Stimulated activated CD4-positive, alpha-beta T cell treated with anti-CD3 and anti-CD28 coated beads, TNF-alpha, amount 100 ng/mL, for 24 hours (primary cell): ENCODE results near the gene PSMD13.
"Not testable (repeated sequence)": the region's sequence is repeated elsewhere in the genome, so short reads cannot be mapped to it uniquely, and the experiment has no call there.

Experiments
- DNase-seq, 3 experiments: peaks; one replicate each; pipeline ENCODE4 v3.0.0-alpha.2; 2020; ENCODE audit warnings: low read depth in 3 of 3

The PSMD13 gene

DNA sequence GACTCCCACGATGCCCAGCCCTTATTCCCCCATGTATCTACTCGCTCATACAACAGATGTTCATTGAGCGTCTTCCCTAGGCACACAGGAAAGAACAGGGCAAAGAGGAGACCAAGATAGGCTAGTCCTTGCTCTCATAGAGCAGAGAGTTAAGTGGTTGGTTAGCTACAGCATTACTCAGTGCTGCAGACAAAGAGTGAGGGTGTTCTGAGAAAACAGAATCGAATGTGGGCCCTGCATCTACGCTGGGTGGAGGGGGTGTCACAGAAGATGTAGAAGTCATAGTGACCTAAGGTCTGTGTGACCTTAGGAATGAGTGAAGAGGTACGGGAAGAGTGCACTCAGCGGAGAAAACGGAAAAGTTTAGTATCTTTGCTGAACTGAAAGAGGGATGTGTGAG is 12.3 kb downstream of the PSMD13 start:
- DNase-seq = no peak

DNA sequence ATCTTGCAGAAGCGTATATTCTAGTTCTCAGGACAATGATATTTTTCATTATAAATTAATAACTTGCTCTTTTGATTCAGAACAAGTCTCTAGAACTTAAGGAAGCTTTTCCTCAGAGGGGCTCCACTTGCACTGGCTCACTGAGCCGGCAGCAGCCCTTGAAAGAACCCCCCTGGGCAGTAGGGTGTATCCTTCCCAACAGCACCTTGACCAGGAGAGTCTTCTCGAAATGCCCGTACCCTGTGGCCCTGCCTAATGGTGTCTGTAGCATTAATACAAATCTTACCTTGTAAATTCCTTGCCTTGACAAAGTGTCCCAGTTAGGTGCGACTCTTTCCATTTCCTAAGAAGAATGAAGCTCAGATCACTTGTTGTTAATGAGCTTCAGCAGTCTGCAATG is 13.5 kb downstream of the PSMD13 start:
- DNase-seq = no peak

DNA sequence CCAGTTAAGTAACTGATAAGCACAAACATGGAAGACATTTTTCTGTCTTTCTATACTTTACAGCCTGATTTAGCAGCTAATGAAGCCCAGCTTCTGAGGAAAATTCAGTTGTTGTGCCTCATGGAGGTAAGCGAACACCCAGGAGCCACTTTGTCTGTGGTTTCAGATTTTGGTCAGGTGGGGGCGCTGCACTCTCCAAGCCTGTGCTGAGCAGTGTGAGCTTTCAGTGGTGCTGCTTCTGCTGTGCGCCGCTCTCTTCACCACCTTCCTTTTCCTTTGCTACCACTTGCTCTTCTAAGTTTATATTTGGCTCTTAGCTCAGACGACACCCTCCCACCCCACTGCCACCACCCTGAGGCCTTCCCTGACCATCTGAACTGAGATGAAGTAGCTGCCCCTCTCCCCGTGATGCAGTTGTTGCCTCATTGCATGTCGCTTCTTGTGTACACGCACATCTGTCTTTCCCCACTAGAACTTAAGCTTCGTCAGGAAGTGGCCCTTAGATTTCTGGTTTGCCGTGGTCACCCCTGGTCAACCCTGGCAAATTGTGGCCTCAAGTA is 14.0 kb downstream of the PSMD13 start:
- peak; percentile 60 to 75 (median 67) for DNase-seq

DNA sequence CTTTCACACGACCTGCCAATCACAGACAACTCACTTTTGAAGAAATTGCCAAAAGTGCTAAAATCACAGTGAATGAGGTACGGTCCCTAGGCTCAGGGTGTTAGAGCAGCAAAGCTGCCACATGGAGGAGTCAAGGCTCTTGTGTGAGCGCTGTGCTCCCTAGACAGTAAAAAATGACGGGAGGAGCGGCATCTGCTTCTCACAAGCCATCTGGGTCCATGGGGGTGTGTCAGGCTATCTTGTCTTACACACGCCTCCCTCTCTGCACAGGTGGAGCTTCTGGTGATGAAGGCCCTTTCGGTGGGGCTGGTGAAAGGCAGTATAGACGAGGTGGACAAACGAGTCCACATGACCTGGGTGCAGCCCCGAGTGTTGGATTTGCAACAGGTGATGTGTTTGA is 14.8 kb downstream of the PSMD13 start:
- DNase-seq = no peak

DNA sequence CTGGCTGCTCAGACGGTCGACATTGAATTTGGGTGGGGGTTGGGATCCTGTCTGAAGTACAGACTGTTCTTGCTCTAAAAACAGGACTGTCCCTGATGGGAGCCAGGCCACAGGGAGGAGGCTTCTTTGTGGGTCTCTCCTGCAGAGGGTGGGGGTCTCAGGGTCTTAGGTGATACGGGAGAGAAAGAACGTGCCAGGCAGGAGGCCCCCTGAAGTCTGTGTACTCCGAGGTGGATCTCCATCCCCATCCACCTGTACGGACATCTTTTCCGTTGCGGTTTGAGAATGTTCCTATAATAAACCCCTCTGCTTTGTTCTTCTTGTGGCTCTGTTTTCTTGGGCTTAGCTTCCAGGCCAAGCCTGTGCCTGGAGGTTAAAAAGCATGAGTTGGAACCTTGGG is 15.9 kb downstream of the PSMD13 start:
- no peak for DNase-seq

DNA sequence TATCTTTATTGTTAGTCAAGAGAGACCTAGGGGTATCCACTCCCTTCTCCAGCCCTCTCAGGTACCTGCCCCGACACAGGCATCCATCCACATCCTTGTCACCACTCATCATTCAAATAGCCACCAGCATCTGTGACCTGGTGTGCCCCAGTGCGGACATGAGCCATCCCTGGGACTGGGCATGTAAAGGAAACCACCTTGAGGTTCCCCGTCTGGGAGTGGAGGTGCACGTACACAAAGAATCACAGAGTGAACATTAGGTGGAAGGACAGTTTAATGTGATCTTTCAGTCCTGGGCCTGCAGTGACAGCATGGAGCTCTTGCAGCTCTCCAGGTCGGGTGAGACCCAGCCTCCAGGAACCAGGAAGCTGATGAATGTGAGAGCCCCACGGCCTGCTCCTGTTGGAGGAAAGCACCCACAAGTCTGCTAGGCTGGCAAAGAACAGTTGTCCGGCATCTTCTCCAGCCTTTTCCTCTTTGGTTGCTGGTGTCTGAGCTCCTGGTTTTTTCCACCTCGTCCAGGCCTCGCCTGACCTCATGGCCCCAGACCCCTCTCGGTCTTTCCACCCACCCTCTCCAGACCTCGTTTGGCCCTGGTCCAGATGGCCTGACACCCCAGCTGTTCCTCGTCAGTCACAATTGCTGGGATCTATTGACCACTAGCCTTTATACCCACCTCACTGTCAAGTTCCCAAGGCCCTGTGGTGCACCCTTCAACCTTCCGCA is 16.5 kb downstream of the PSMD13 start:
- DNase-seq = no peak

DNA sequence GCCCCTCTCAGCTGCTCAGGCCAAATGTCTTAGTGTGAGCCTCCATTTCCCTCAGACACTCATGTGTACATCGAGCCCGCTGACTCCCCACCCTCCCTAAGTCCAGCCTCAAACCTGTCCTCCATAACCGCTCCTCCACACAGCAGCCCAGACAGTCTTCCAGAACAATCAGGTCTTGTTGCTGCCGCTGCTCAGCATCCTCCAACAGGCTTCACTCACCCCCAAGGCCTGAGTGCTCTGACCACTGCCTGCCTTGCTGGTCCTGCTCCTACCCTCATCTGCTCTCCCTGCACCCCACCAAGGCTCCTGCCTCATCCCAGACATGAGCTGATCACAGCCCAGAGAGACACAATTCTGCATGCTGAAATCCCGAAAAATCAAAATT is 17.1 kb downstream of the PSMD13 start:
- no peak for DNase-seq

DNA sequence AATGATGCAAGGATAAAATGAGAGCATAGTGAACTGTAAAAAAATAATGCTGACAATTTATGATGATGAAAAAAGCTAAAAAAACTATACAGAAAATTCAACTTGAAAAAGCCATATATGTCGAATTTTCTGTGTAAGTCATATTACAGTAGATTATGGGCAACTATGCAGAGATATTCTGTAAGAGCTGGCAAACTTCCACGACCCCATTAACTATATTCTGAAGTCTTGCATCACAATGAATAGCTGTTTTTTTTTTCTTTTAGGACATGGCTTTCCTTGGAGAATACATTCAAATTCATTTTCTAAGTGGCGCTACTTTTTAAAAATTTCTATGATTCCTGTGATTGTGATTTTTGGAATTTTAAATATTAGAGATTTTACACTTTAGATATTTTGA is 18.4 kb downstream of the PSMD13 start:
- no peak for DNase-seq

DNA sequence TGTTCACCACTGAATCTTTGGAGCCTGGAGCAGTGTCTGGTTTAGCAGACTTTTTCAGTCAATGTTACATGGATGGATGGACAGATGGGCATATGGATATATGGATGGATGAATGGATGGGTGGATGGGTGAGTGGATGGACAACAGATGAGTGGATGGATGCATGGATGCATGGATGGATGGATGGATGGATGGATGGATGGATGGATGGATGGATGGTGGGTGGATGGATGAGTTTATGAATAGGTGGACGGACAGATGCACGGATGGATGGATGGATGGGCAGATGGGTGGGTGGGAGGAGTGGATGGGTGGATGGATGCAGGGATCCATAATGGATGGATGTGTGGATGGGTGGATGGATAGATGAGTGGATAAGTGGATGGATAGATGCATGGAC is 19.0 kb downstream of the PSMD13 start:
- no peak for DNase-seq

DNA sequence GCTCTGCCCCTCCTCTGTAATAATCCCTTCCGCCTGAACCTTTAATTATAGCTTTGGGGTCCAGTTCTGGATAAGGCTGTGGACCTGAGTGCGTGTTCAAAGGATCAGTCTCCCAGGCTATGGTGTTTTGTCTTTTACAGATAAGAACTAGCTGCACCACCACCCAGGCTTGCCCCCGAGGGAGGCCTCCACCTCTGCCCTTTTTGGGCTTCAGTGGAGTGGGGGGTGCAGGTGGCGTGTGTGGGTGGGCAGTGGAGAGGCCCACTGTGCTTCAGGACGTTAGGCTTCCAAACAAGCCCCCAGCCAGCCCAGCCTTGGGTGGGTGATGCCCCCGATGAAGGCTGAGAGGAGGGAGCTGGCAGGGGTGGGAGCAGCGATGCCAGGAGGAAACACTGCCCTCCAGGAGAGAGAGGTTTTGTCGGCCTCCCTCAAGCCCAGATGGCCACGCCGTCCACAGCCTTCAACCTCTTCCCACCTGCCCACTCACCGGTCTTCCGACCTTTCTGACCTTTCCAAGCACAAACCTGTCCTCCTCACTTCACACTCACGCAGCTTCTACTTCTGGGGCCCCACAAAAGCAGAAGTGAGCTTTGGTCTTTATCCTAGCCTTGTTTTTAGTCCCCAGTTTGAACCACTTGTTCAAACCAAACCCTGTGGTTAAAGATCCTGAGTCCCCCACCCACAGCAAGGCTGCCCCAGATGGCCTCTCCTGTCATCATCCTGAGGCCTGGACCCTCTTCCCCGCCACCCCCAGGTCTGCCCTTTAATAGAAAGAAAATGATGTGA is 20.4 kb downstream of the PSMD13 start:
- DNase-seq = no peak

DNA sequence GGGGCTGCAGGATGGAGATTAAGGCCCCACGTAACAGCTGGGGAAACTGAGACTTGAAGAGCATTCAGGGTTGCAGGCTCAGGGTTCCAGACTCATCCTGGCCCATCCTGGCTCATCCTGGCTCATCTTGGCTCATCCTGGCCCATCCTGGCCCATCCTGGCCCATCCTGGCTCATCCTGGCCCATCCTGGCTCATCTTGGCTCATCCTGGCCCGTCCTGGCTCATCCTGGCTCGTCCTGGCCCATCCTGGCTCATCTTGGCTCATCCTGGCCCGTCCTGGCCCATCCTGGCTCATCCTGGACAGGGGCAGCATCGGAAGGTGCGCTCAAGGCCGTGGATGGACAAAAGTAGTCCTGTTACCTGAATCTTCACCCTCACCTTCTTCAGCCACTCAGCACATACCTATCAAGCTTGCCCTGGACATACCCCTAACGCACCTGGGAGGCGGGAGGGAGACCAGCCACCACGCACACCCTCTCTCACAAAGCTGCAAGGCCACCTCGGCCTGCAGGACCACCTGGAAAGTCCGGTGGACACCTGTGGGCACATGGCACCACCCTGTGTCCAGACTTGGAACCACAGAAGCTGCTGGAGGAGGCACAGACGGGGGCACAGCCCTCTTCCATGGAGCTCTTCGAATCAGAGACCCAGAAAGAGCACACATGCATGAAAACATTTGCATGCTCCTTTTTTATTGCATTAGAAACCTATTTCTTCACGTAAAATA is 21.2 kb downstream of the PSMD13 start:
- DNase-seq = no peak

DNA sequence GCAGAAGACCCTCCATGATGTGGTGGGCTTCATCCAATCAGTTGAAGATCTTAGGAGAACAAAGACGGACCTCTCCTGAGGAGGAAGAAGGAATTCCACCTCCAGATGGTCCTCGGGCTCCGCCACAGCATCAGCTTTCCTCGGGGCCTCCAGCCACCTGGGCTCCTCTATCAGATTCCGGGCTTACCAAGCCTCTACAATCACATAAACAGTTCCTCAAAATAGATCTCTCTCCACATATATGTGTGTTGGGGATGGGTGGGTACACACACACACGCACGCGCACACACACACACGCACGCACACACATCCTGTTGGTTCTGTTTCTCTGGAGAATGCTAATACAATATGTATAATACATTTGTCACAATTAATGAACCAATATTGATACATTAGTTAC is 22.6 kb downstream of the PSMD13 start:
- DNase-seq = no peak

DNA sequence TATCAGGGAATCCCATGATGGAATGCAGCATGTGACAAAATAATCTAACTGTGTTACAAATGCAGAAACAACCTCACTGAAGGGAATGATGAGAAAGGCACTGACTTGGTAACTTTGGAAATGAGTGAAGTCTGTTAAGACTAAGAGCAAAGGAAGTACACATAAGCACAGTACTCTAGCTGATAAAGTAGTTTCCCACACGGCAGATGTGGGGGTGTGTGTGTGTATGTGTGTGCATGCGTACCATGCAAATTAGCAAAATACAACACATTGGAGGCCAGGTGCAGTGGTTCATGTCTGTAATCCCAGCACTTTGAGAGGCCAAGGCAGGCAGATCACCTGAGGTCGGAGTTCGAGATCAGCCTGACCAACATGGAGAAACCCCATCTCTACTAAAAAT is 24.8 kb downstream of the PSMD13 start:
- DNase-seq = no peak

DNA sequence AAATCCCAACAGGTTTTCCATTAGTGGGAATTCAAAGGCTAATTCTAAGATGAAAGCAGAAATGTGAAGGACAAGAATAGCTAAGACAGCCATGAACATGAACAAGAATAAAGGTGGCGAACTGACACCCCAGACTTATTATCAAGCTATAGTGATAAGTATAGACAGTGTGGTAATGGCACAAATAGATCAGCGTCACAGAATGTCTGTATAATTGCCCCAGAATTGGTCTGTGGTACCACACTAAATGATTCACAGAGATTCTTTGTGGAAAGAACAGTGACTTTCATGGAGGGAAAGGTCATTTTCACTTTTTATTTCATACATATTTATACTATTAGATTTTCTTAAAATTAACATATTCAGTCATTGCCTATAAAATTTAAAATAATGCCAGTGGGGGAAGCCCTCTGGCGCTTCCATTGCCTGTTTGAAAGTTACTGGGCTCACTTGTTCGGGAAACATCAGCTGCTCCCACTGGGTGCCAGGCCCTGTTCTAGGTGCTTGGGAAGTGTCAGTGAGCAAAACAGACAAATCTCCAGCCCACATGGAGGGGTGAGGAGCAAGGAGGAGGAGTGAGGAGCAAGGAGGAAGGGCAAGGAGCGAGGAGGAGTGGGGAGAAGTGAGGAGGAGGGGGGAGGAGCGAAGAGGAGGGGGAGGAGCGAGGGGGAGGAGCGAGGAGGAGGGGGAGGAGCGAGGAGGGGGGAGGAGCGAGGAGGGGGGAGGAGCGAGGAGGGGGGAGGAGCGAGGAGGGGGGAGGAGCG is 30.1 kb downstream of the PSMD13 start:
- no peak for DNase-seq

DNA sequence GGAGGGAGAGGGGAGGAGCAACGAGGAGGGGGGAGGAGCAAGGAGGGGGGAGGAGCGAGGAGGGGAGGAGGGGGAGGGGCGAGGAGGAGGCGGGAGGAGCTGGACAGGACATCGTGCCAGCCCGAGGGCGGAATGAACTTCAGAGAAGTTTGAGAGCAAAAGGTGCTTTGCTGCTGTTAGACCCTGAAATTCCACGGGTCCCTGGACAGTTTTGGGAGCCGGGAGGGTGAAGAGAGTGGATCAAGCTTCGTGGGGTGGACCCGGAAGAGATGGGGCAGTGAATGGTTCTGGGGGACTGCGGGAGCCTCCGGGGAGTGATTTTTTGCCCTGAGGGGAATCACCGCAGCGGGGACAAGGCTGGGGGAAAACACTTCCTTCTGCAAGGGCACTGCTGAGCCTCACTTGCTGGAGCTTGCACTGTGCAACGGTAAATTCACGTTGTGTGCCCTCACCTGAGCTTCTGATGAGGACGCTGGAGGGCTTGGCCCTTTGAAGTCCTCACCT is 30.8 kb downstream of the PSMD13 start:
- DNase-seq = peak in 1 of 3 experiments; percentile 56

DNA sequence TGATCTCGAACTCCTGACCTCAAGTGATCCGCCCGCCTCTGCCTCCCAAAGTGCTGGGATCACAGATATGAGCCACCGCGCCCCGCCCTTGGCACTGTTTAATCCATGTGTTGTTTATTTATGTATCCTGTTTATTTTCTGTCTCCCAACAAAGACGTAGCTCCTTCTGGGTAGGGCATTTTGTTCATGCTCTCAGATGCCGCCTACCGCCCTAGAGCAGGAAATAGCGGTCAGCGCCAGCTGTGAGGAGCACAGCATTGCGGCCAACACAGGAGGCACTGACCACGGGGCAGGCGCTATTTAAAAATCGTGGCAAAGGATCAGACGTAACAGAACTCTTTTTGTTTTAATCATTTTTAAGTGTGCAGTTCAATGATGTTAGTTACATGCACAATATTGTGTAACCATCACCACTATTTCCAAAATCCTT is 32.0 kb downstream of the PSMD13 start:
- not testable (repeated sequence) for DNase-seq

DNA sequence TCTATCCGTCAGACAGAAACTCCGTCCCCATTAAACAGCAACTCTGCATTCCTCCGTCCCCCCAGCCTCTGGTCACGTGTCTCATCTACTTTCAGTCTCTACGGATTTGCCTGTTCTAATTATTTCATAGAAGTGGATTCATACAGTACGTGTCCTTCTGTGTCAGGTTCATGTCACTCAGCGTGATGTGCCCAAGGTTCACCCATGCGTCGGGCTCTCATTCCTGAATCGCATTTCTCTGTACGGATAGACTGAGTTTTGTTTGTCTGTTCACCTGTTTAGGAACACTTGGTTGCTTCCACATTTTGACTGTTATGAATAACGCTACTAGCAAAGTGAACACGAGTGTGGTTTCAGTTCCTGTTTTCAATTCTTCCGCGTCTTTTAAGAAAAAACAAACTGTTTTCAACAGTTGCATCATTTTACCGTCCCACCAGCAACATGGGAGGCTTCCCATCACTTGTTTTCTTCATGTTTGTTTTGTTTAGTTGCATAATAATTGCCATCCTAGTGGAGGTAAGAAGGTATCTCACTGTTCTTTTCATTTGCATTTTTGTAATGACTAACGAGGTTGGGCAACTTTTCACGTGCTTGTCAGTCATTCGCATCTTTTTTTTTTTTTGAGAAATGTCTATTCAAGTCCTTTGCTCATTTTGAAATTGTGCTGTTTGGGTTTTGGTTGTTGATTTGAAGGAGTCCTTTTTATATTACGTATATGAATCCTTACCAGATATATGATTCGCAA is 32.5 kb downstream of the PSMD13 start:
- DNase-seq = no peak

DNA sequence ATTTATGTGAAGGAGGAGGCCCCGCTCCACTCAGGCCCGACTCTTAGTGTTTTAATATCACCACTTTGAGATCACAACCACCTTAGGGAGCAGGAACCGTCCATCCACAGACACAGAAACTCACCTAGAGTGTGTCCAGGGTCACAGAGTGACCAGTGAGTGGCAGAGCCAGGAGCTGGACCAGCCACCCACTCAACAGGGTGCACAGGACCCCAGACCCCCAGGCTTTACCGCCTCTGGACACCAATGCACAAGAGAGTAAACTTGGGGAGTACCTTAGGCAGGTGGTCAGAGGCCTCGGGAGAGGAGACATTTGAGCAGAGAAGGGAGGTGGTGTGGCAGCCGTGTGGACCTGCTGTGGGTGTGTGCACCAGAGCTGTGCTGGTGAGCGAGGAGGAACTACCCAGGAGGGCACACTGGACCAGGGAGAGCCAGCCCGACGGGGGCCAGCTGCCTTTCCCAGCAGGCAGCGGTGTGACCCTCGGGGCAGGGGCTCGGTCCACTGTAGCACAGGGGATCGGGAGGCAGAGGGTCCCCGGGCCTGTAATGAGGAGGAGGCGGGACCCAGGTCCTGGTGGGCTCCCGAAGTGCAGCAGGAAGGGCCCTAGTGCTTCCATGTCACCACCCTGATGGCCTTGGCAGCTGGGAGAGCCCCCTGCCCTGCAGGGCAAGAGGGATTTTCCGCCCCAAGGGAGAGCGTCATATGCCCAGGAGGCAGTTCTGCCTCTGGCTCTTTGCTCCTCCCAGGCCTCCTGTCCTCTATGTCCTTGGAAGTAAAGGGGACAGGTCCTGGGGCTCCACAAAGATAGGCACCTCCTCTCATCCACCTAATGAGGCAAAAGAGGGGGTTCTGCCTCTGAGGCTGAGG is 33.9 kb downstream of the PSMD13 start:
- no peak for DNase-seq

DNA sequence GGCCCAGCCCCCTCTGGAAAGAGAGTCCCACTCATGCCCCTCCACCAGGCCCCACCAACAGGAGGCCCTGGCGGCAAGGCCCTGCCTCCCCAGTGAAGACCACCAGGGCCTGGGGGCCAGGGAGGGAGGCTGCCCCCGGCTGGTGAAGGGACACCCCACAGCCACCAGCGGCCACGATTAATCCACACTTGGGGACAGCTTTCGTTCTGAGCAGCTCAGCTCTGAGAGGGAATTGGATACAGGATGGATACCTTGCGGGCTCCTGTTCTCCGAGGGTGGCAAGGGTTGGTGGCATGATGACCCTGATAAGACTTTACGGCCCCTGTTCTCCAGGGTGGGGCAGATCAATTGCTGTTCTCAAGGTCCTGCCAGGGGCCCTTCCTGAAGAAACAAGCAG is 34.5 kb downstream of the PSMD13 start:
- no peak for DNase-seq
